A673 (cell line): ENCODE measurements around the gene SCNN1A. TPM values are rescaled to one million over a fixed set of nuclear protein-coding genes. Genes with fewer than 3 reads are reported as not detected.

ENCODE experiments used
- BruUV-seq: library from RNA; stranded (reverse); fragments of 400-500 nt; replicated peaks from 2 replicates; lab custom pipeline; 2021; lab: Mats Ljungman, UMichigan
- CTCF ChIA-PET: fragments of 300-600 bp; sonication (Branson Sonifier 250); formaldehyde crosslinking; loops from one replicate; lab custom pipeline; 2022; ENCODE audit warnings: antibody characterized with exemption; lab: Charles Lee
- POLR2A ChIA-PET: fragments of 300-600 bp; sonication (Branson Sonifier 250); formaldehyde crosslinking; loops from one replicate; lab custom pipeline; 2022; ENCODE audit warnings: antibody characterized with exemption; ENCODE audit not compliant: low non-redundant PET; lab: Charles Lee
- DNase-seq: peaks from one replicate; pipeline ENCODE4 v3.0.0-alpha.2; 2015; ENCODE audit warnings: low spot score
- H3K27ac ChIP-seq: fragments of 200-600 bp; sonication (generic); 2 replicates; pipeline ENCODE4 v1.5.1; 2016; ENCODE audit warnings: mixed run types, low read depth, mild to moderate bottlenecking, mixed read lengths, antibody characterized with exemption, low read length; ENCODE audit not compliant: poor library complexity, severe bottlenecking
- H3K27me3 ChIP-seq: fragments of 200-600 bp; sonication (generic); replicated peaks from 2 replicates; pipeline ENCODE4 v1.6.1; 2017; ENCODE audit warnings: mixed run types, low read depth, mild to moderate bottlenecking, mixed read lengths, antibody characterized with exemption, low read length; ENCODE audit not compliant: insufficient read depth, poor library complexity
- H3K36me3 ChIP-seq: fragments of 200-600 bp; sonication (generic); 2 replicates; pipeline ENCODE4 v1.6.1; 2016; ENCODE audit warnings: mixed run types, mild to moderate bottlenecking, mixed read lengths, antibody characterized with exemption, low read length; ENCODE audit not compliant: insufficient read depth, poor library complexity, severe bottlenecking
- H3K4me1 ChIP-seq: fragments of 200-600 bp; sonication (generic); 2 replicates; pipeline ENCODE4 v1.6.1; 2017; ENCODE audit warnings: mixed run types, mild to moderate bottlenecking, mixed read lengths, antibody characterized with exemption, low read length; ENCODE audit not compliant: insufficient read depth, poor library complexity, severe bottlenecking
- H3K4me3 ChIP-seq: fragments of 200-600 bp; sonication (generic); 2 replicates; pipeline ENCODE4 v1.5.1; 2016; ENCODE audit warnings: low read depth, mixed run types, mild to moderate bottlenecking, mixed read lengths, low read length; ENCODE audit not compliant: poor library complexity, severe bottlenecking
- H3K9me3 ChIP-seq: fragments of 200-600 bp; sonication (generic); 2 replicates; pipeline ENCODE4 v1.6.1; 2016; ENCODE audit warnings: mixed run types, low read depth, mild to moderate bottlenecking, mixed read lengths, antibody characterized with exemption, low read length; ENCODE audit not compliant: poor library complexity, severe bottlenecking
- CTCF ChIP-seq: fragments of 300-800, 200-600 bp; sonication (generic); conservative IDR thresholded peaks from 2 replicates; pipeline ENCODE4 v1.5.1; 2017; ENCODE audit warnings: low read depth, mild to moderate bottlenecking, antibody characterized with exemption, low read length, moderate library complexity, mixed read lengths
- EZH2 ChIP-seq: fragments of 200-600 bp; sonication (generic); IDR thresholded peaks from 2 replicates; pipeline ENCODE4 v1.6.1; 2017; ENCODE audit warnings: borderline replicate concordance, low read depth, mild to moderate bottlenecking, mixed read lengths, antibody characterized with exemption, low read length; ENCODE audit not compliant: poor library complexity, severe bottlenecking
- intact Hi-C: fragments of 100-400 bp; cut with micrococcal nuclease; formaldehyde crosslinking; loops from one replicate; pipeline ENCODE4 v1.10.0; 2022; ENCODE audit not compliant: unreplicated experiment
- total RNA-seq: library from RNA; stranded (reverse); gene quantifications from 2 replicates; pipeline ENCODE4 v1.2.3, GENCODE V29; 2021

Gene SCNN1A
- total RNA-seq, 1 experiment from 2014 or later: not detected

GRCh38 chr12:6363330-6364043 is 11.9 kb downstream of the SCNN1A start:
- peak; percentile 70 for DNase-seq
- ChIA-PET POLR2A (no interaction called here), CTCF (interaction anchor here (0.7 kb wide), 1 partner anchor 18 kb away, joined by 4 read pairs; no protein-coding TSS in a partner anchor)
- Histone ChIP-seq H3K27ac (no peak overlapping the region), H3K4me1 (peaks cover 15% of the 10 kb centered on the region), H3K4me3 (peak overlapping the region; percentile 42), H3K9me3 (no peaks in the 10 kb centered on the region), H3K36me3 (no peaks in the 10 kb centered on the region), H3K27me3 (no peaks in the 10 kb centered on the region)
- no peak for TF ChIP-seq EZH2
- TF ChIP-seq CTCF: no peak
- intact Hi-C loops: no loop called here
- BruUV-seq: no TSS peak

- intact Hi-C loops: no loop called here
- DNase-seq: no peak
- ChIA-PET CTCF (interaction anchor here (0.7 kb wide), 1 partner anchor 17 kb away, joined by 4 read pairs; no protein-coding TSS in a partner anchor), POLR2A (no interaction called here)
- Histone ChIP-seq H3K27me3 (no peaks in the 10 kb centered on the region), H3K36me3 (no peaks in the 10 kb centered on the region), H3K4me1 (peaks cover 15% of the 10 kb centered on the region), H3K4me3 (peak overlapping the region; percentile 42), H3K9me3 (no peaks in the 10 kb centered on the region), H3K27ac (no peak overlapping the region)
- TF ChIP-seq EZH2 (no peak), CTCF (no peak)
- no TSS peak for BruUV-seq
These were observed 12.4 kb downstream of the SCNN1A start for GRCh38 chr12:6363010-6363329.

- intact Hi-C loops: no loop called here
- BruUV-seq: no TSS peak
- Histone ChIP-seq H3K4me1 (peaks cover 10% of the 10 kb centered on the region), H3K36me3 (no peaks in the 10 kb centered on the region), H3K27ac (no peak overlapping the region), H3K4me3 (no peak overlapping the region), H3K27me3 (no peaks in the 10 kb centered on the region), H3K9me3 (no peaks in the 10 kb centered on the region)
- ChIA-PET POLR2A (no interaction called here), CTCF (interaction anchor here (0.7 kb wide), 1 partner anchor 17 kb away, joined by 4 read pairs; no protein-coding TSS in a partner anchor)
- TF ChIP-seq CTCF: no peak
- no peak for TF ChIP-seq EZH2
- DNase-seq: no peak
These were observed 13.0 kb downstream of the SCNN1A start for GRCh38 chr12:6362403-6362802.
